ENCODE measurements around the gene LMNB1.

LMNB1 gene

GRCh38 chr5:126741361-126741760 is 35.6 kb upstream of the LMNB1 start:
- no peak overlapping the region for H3K14ac ChIP-seq (ENCODE audit: low read length in 2 of 2)
- no peak overlapping the region for H2AFZ ChIP-seq (ENCODE audit: low read depth, low read length)
- peaks cover 3% of the 10 kb centered on the region for H3K4me1 ChIP-seq (ENCODE audit: control insufficient read depth, insufficient read depth, low read depth, low read length)
- H3K4ac ChIP-seq (ENCODE audit: low read depth in 1 of 2, low read length in 2 of 2): no peak overlapping the region
- H3K4me2 ChIP-seq (ENCODE audit: low read length, poor library complexity, severe bottlenecking): no peak overlapping the region
- H3K36me3 ChIP-seq (ENCODE audit: control insufficient read depth in 1 of 2, insufficient read depth in 2 of 2, low read depth in 1 of 2, low read length in 2 of 2): no peaks in the 10 kb centered on the region
- H3K4me3 ChIP-seq (ENCODE audit: insufficient read depth in 1 of 2, low read depth in 1 of 2, low read length in 2 of 2): no peak overlapping the region
- no peak for DNase-seq
- H2BK5ac ChIP-seq (ENCODE audit: low read depth, low read length, poor library complexity, severe bottlenecking): no peak overlapping the region
- no peak overlapping the region for H4K91ac ChIP-seq (ENCODE audit: low read length)
- 93% methylated on average over 9 of the region's 9 CpGs for WGBS
- H3K9me3 ChIP-seq (ENCODE audit: control insufficient read depth, low read length): no peaks in the 10 kb centered on the region
- no peak overlapping the region for H2BK120ac ChIP-seq (ENCODE audit: low read depth, low read length)
- H3K23ac ChIP-seq (ENCODE audit: low read length in 2 of 2): no peak overlapping the region
- no peaks in the 10 kb centered on the region for H3K27me3 ChIP-seq (ENCODE audit: control insufficient read depth in 1 of 2, insufficient read depth in 1 of 2, low read length in 2 of 2)
- no peak overlapping the region for H2BK15ac ChIP-seq (ENCODE audit: low read depth, poor library complexity, severe bottlenecking)
- H2AK5ac ChIP-seq (ENCODE audit: low read length, severe bottlenecking): no peak overlapping the region
- H2BK12ac ChIP-seq (ENCODE audit: low read length in 2 of 2): no peak overlapping the region
- no peak overlapping the region for H3K9ac ChIP-seq (ENCODE audit: low read length)
- peak overlapping the region; percentile 49 for H4K8ac ChIP-seq (ENCODE audit: low read length)
- no peak overlapping the region for H3K18ac ChIP-seq (ENCODE audit: low read depth in 1 of 2, low read length in 2 of 2)
- H3K27ac ChIP-seq (ENCODE audit: low read length, poor library complexity, severe bottlenecking): no peak overlapping the region
- H3K79me1 ChIP-seq (replicated peaks; ENCODE audit: low read length, poor library complexity, severe bottlenecking): no peaks in the 10 kb centered on the region

- no peak overlapping the region for H3K4me2 ChIP-seq (ENCODE audit: low read length, poor library complexity, severe bottlenecking)
- H2BK15ac ChIP-seq (ENCODE audit: low read depth, poor library complexity, severe bottlenecking): no peak overlapping the region
- H3K36me3 ChIP-seq (ENCODE audit: control insufficient read depth in 1 of 2, insufficient read depth in 2 of 2, low read depth in 1 of 2, low read length in 2 of 2): no peaks in the 10 kb centered on the region
- H3K18ac ChIP-seq (ENCODE audit: low read depth in 1 of 2, low read length in 2 of 2): no peak overlapping the region
- no peaks in the 10 kb centered on the region for H3K27me3 ChIP-seq (ENCODE audit: control insufficient read depth in 1 of 2, insufficient read depth in 1 of 2, low read length in 2 of 2)
- H3K4ac ChIP-seq (ENCODE audit: low read depth in 1 of 2, low read length in 2 of 2): no peak overlapping the region
- H3K9ac ChIP-seq (ENCODE audit: low read length): no peak overlapping the region
- H3K4me1 ChIP-seq (ENCODE audit: control insufficient read depth, insufficient read depth, low read depth, low read length): peaks cover 3% of the 10 kb centered on the region
- H3K79me1 ChIP-seq (replicated peaks; ENCODE audit: low read length, poor library complexity, severe bottlenecking): no peaks in the 10 kb centered on the region
- no peak for DNase-seq
- no peak overlapping the region for H2BK12ac ChIP-seq (ENCODE audit: low read length in 2 of 2)
- no peak overlapping the region for H3K23ac ChIP-seq (ENCODE audit: low read length in 2 of 2)
- WGBS: 44% methylated on average over 2 of the region's 2 CpGs
- H2BK120ac ChIP-seq (ENCODE audit: low read depth, low read length): no peak overlapping the region
- H2AK5ac ChIP-seq (ENCODE audit: low read length, severe bottlenecking): no peak overlapping the region
- H2AFZ ChIP-seq (ENCODE audit: low read depth, low read length): no peak overlapping the region
- no peaks in the 10 kb centered on the region for H3K9me3 ChIP-seq (ENCODE audit: control insufficient read depth, low read length)
- no peak overlapping the region for H2BK5ac ChIP-seq (ENCODE audit: low read depth, low read length, poor library complexity, severe bottlenecking)
- no peak overlapping the region for H3K27ac ChIP-seq (ENCODE audit: low read length, poor library complexity, severe bottlenecking)
- no peak overlapping the region for H4K8ac ChIP-seq (ENCODE audit: low read length)
- H3K14ac ChIP-seq (ENCODE audit: low read length in 2 of 2): no peak overlapping the region
- no peak overlapping the region for H3K4me3 ChIP-seq (ENCODE audit: insufficient read depth in 1 of 2, low read depth in 1 of 2, low read length in 2 of 2)
- H4K91ac ChIP-seq (ENCODE audit: low read length): no peak overlapping the region
Observed at GRCh38 chr5:126742425-126742824, 34.5 kb upstream of the LMNB1 start.

GRCh38 chr5:126744836-126745235 is 32.1 kb upstream of the LMNB1 start:
- H2BK15ac ChIP-seq (ENCODE audit: low read depth, poor library complexity, severe bottlenecking): no peak overlapping the region
- no peak overlapping the region for H3K14ac ChIP-seq (ENCODE audit: low read length in 2 of 2)
- H4K8ac ChIP-seq (ENCODE audit: low read length): no peak overlapping the region
- no peak for DNase-seq
- no peak overlapping the region for H2AFZ ChIP-seq (ENCODE audit: low read depth, low read length)
- no peak overlapping the region for H3K9ac ChIP-seq (ENCODE audit: low read length)
- peaks cover 3% of the 10 kb centered on the region for H3K4me1 ChIP-seq (ENCODE audit: control insufficient read depth, insufficient read depth, low read depth, low read length)
- no peak overlapping the region for H2BK120ac ChIP-seq (ENCODE audit: low read depth, low read length)
- no peak overlapping the region for H2BK12ac ChIP-seq (ENCODE audit: low read length in 2 of 2)
- no peaks in the 10 kb centered on the region for H3K27me3 ChIP-seq (ENCODE audit: control insufficient read depth in 1 of 2, insufficient read depth in 1 of 2, low read length in 2 of 2)
- no peak overlapping the region for H3K27ac ChIP-seq (ENCODE audit: low read length, poor library complexity, severe bottlenecking)
- H3K4me2 ChIP-seq (ENCODE audit: low read length, poor library complexity, severe bottlenecking): no peak overlapping the region
- no peak overlapping the region for H3K18ac ChIP-seq (ENCODE audit: low read depth in 1 of 2, low read length in 2 of 2)
- H2AK5ac ChIP-seq (ENCODE audit: low read length, severe bottlenecking): no peak overlapping the region
- H4K91ac ChIP-seq (ENCODE audit: low read length): no peak overlapping the region
- H3K4me3 ChIP-seq (ENCODE audit: insufficient read depth in 1 of 2, low read depth in 1 of 2, low read length in 2 of 2): no peak overlapping the region
- H3K23ac ChIP-seq (ENCODE audit: low read length in 2 of 2): no peak overlapping the region
- H3K36me3 ChIP-seq (ENCODE audit: control insufficient read depth in 1 of 2, insufficient read depth in 2 of 2, low read depth in 1 of 2, low read length in 2 of 2): no peaks in the 10 kb centered on the region
- H3K9me3 ChIP-seq (ENCODE audit: control insufficient read depth, low read length): no peaks in the 10 kb centered on the region
- no peak overlapping the region for H2BK5ac ChIP-seq (ENCODE audit: low read depth, low read length, poor library complexity, severe bottlenecking)
- no peak overlapping the region for H3K4ac ChIP-seq (ENCODE audit: low read depth in 1 of 2, low read length in 2 of 2)
- H3K79me1 ChIP-seq (replicated peaks; ENCODE audit: low read length, poor library complexity, severe bottlenecking): no peaks in the 10 kb centered on the region
- no CpG with 5 or more reads among the region's 2 CpGs for WGBS

GRCh38 chr5:126745259-126745992 is 31.5 kb upstream of the LMNB1 start:
- WGBS: 46% methylated on average over 7 of the region's 7 CpGs
- Histone ChIP-seq H3K27me3 (ENCODE audit: control insufficient read depth in 1 of 2, insufficient read depth in 1 of 2, low read length in 2 of 2) (no peaks in the 10 kb centered on the region), H3K9me3 (ENCODE audit: control insufficient read depth, low read length) (no peaks in the 10 kb centered on the region)

More at GRCh38 chr5:126745259-126745992, 31.5 kb upstream of the LMNB1 start:
- Histone ChIP-seq H2AFZ (ENCODE audit: low read depth, low read length) (no peak overlapping the region), H3K4ac (ENCODE audit: low read depth in 1 of 2, low read length in 2 of 2) (no peak overlapping the region), H3K14ac (ENCODE audit: low read length in 2 of 2) (no peak overlapping the region), H2BK12ac (ENCODE audit: low read length in 2 of 2) (no peak overlapping the region), H3K18ac (ENCODE audit: low read depth in 1 of 2, low read length in 2 of 2) (no peak overlapping the region), H2AK5ac (ENCODE audit: low read length, severe bottlenecking) (no peak overlapping the region), H2BK5ac (ENCODE audit: low read depth, low read length, poor library complexity, severe bottlenecking) (no peak overlapping the region), H3K23ac (ENCODE audit: low read length in 2 of 2) (no peak overlapping the region), H3K36me3 (ENCODE audit: control insufficient read depth in 1 of 2, insufficient read depth in 2 of 2, low read depth in 1 of 2, low read length in 2 of 2) (no peaks in the 10 kb centered on the region), H4K91ac (ENCODE audit: low read length) (no peak overlapping the region), H2BK15ac (ENCODE audit: low read depth, poor library complexity, severe bottlenecking) (no peak overlapping the region), H3K4me3 (ENCODE audit: insufficient read depth in 1 of 2, low read depth in 1 of 2, low read length in 2 of 2) (no peak overlapping the region), H3K4me2 (ENCODE audit: low read length, poor library complexity, severe bottlenecking) (no peak overlapping the region), H3K79me1 (replicated peaks; ENCODE audit: low read length, poor library complexity, severe bottlenecking) (no peaks in the 10 kb centered on the region), H2BK120ac (ENCODE audit: low read depth, low read length) (no peak overlapping the region), H3K4me1 (ENCODE audit: control insufficient read depth, insufficient read depth, low read depth, low read length) (peaks cover 3% of the 10 kb centered on the region), H3K9ac (ENCODE audit: low read length) (no peak overlapping the region), H4K8ac (ENCODE audit: low read length) (no peak overlapping the region), H3K27ac (ENCODE audit: low read length, poor library complexity, severe bottlenecking) (no peak overlapping the region)
- no peak for DNase-seq
